Hepatocyte (in vitro differentiated cells): ENCODE results near the gene ZDHHC22.

ENCODE experiments used
- EZH2 ChIP-seq: fragments of 200-600 bp; sonication (generic); IDR thresholded peaks from 2 replicates; pipeline ENCODE4 v1.6.1; 2016; ENCODE audit warnings: antibody characterized with exemption, mild to moderate bottlenecking, borderline replicate concordance
- TF ChIP-seq, protein P1 (sequence below): fragments of 200-600 bp; sonication (generic); IDR thresholded peaks from 2 replicates; pipeline ENCODE4 v1.5.1; 2016; ENCODE audit warnings: antibody characterized with exemption, mild to moderate bottlenecking; ENCODE audit not compliant: poor library complexity

- TF ChIP-seq, protein P1, sequence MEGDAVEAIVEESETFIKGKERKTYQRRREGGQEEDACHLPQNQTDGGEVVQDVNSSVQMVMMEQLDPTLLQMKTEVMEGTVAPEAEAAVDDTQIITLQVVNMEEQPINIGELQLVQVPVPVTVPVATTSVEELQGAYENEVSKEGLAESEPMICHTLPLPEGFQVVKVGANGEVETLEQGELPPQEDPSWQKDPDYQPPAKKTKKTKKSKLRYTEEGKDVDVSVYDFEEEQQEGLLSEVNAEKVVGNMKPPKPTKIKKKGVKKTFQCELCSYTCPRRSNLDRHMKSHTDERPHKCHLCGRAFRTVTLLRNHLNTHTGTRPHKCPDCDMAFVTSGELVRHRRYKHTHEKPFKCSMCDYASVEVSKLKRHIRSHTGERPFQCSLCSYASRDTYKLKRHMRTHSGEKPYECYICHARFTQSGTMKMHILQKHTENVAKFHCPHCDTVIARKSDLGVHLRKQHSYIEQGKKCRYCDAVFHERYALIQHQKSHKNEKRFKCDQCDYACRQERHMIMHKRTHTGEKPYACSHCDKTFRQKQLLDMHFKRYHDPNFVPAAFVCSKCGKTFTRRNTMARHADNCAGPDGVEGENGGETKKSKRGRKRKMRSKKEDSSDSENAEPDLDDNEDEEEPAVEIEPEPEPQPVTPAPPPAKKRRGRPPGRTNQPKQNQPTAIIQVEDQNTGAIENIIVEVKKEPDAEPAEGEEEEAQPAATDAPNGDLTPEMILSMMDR = no peak
- no peak for TF ChIP-seq EZH2
These were observed 49.4 kb upstream of the ZDHHC22 start for GRCh38 chr14:77190977-77191376.
